Measurements from ENCODE around the gene CBARP.

The CBARP gene

GRCh38 chr19:1226227-1226518, 11.6 kb downstream of the CBARP start:
- DNase-seq (ENCODE audit: low read depth) = no peak

- DNase-seq (ENCODE audit: low read depth) = no peak
These were observed 12.2 kb downstream of the CBARP start for GRCh38 chr19:1225440-1226226.

- DNase-seq (ENCODE audit: low read depth) = no peak
These were observed 13.0 kb downstream of the CBARP start for GRCh38 chr19:1224847-1225246.

GRCh38 chr19:1224047-1224825, 13.6 kb downstream of the CBARP start:
- no peak for DNase-seq (ENCODE audit: low read depth)

GRCh38 chr19:1223018-1223855, 14.6 kb downstream of the CBARP start:
- DNase-seq (ENCODE audit: low read depth) = no peak

GRCh38 chr19:1222394-1222793, 15.4 kb downstream of the CBARP start:
- DNase-seq (ENCODE audit: low read depth) = no peak

- no peak for DNase-seq (ENCODE audit: low read depth)
These were observed 15.9 kb downstream of the CBARP start for GRCh38 chr19:1221904-1222255.

- DNase-seq (ENCODE audit: low read depth) = no peak
These were observed 16.6 kb downstream of the CBARP start for GRCh38 chr19:1220976-1221903.

GRCh38 chr19:1220477-1220930, 17.3 kb downstream of the CBARP start:
- DNase-seq (ENCODE audit: low read depth) = no peak

GRCh38 chr19:1219786-1220476, 17.9 kb downstream of the CBARP start:
- no peak for DNase-seq (ENCODE audit: low read depth)

- DNase-seq (ENCODE audit: low read depth) = no peak
These were observed 18.8 kb downstream of the CBARP start for GRCh38 chr19:1218751-1219567.

- no peak for DNase-seq (ENCODE audit: low read depth)
These were observed 20.4 kb downstream of the CBARP start for GRCh38 chr19:1217366-1217765.

GRCh38 chr19:1216756-1217155, 21.0 kb downstream of the CBARP start:
- no peak for DNase-seq (ENCODE audit: low read depth)

GRCh38 chr19:1214862-1215731, 22.7 kb downstream of the CBARP start:
- no peak for DNase-seq (ENCODE audit: low read depth)

- no peak for DNase-seq (ENCODE audit: low read depth)
These were observed 23.4 kb downstream of the CBARP start for GRCh38 chr19:1214299-1214861.

- DNase-seq (ENCODE audit: low read depth) = no peak
These were observed 24.2 kb downstream of the CBARP start for GRCh38 chr19:1213391-1214286.

- DNase-seq (ENCODE audit: low read depth) = no peak
These were observed 26.1 kb downstream of the CBARP start for GRCh38 chr19:1211494-1212234.
